DOHH2 (cell line): ENCODE measurements around the gene BDKRB2.

ENCODE experiments used
- H3F3A ChIP-seq: fragments of 200-600 bp; sonication (generic), shearing (Covaris generic); 2 replicates; pipeline ENCODE4 v1.6.0; 2016; ENCODE audit warnings: antibody characterized with exemption, mild to moderate bottlenecking; ENCODE audit not compliant: control insufficient read depth, insufficient read depth
- H3K27ac ChIP-seq: fragments of 200-600 bp; sonication (generic); 2 replicates; pipeline ENCODE4 v1.5.1; 2014; ENCODE audit warnings: low read depth, mild to moderate bottlenecking, low read length, moderate library complexity
- H3K27me3 ChIP-seq: fragments of 200-600 bp; sonication (generic); 2 replicates; pipeline ENCODE4 v1.6.1; 2014; ENCODE audit warnings: mild to moderate bottlenecking, low read length, mixed read lengths; ENCODE audit not compliant: control insufficient read depth
- H3K36me3 ChIP-seq: fragments of 200-600 bp; sonication (generic); 2 replicates; pipeline ENCODE4 v1.6.1; 2014; ENCODE audit warnings: mild to moderate bottlenecking, low read length, moderate library complexity, mixed read lengths; ENCODE audit not compliant: control insufficient read depth
- H3K4me1 ChIP-seq: fragments of 200-600 bp; sonication (generic); 2 replicates; pipeline ENCODE4 v1.6.1; 2014; ENCODE audit warnings: mild to moderate bottlenecking, low read length, mixed read lengths; ENCODE audit not compliant: control insufficient read depth
- H3K4me2 ChIP-seq: fragments of 200-600 bp; sonication (generic); 2 replicates; pipeline ENCODE4 v1.6.0; 2014; ENCODE audit warnings: mild to moderate bottlenecking, low read length, moderate library complexity
- H3K4me3 ChIP-seq: fragments of 200-600 bp; sonication (generic); 2 replicates; pipeline ENCODE4 v1.5.1; 2014; ENCODE audit warnings: mild to moderate bottlenecking, low read length, mixed read lengths
- H3K79me2 ChIP-seq: fragments of 200-600 bp; sonication (generic); 2 replicates; pipeline ENCODE4 v1.6.1; 2014; ENCODE audit warnings: mild to moderate bottlenecking, low read length, mixed read lengths; ENCODE audit not compliant: control insufficient read depth
- H3K9me2 ChIP-seq: fragments of 200-600 bp; sonication (generic); replicated peaks from 2 replicates; pipeline ENCODE4 v1.6.1; 2014; ENCODE audit warnings: mild to moderate bottlenecking, low read length, mixed read lengths; ENCODE audit not compliant: control insufficient read depth
- H3K9me3 ChIP-seq: fragments of 200-600 bp; sonication (generic); 2 replicates; pipeline ENCODE4 v1.6.1; 2014; ENCODE audit warnings: antibody characterized with exemption, low read length, mixed read lengths; ENCODE audit not compliant: control insufficient read depth, insufficient read depth
- H4K20me1 ChIP-seq: fragments of 200-600 bp; sonication (generic); 2 replicates; pipeline ENCODE4 v1.6.0; 2014; ENCODE audit warnings: low read depth, mild to moderate bottlenecking, antibody characterized with exemption, low read length, moderate library complexity; ENCODE audit not compliant: control insufficient read depth, insufficient read depth
- CTCF ChIP-seq: fragments of 200-600 bp; sonication (generic); IDR thresholded peaks from one replicate; pipeline ENCODE4 v1.5.1; 2014; ENCODE audit warnings: antibody characterized with exemption, mild to moderate bottlenecking, low read depth, low read length; ENCODE audit not compliant: poor library complexity, severe bottlenecking
- EZH2phosphoT487 ChIP-seq: fragments of 200-600 bp; sonication (generic); IDR thresholded peaks from 2 replicates; pipeline ENCODE4 v1.6.1; 2017; ENCODE audit warnings: borderline replicate concordance, mild to moderate bottlenecking, antibody characterized with exemption, low read length, moderate library complexity, mixed read lengths

The BDKRB2 gene

GRCh38 chr14:96182546-96182945, 22.1 kb upstream of the BDKRB2 start:
- Histone ChIP-seq H3K79me2 (no peaks in the 10 kb centered on the region), H3K27me3 (peaks cover 13% of the 10 kb centered on the region), H4K20me1 (no peaks in the 10 kb centered on the region), H3K36me3 (no peaks in the 10 kb centered on the region), H3K27ac (no peak overlapping the region), H3K4me3 (no peak overlapping the region), H3F3A (no peaks in the 10 kb centered on the region), H3K4me2 (no peak overlapping the region), H3K4me1 (no peaks in the 10 kb centered on the region), H3K9me3 (no peaks in the 10 kb centered on the region), H3K9me2 (no peaks in the 10 kb centered on the region)
- no peak for TF ChIP-seq CTCF
- no peak for TF ChIP-seq EZH2phosphoT487

GRCh38 chr14:96184737-96185136, 19.9 kb upstream of the BDKRB2 start:
- H3K9me3 ChIP-seq, result no peaks in the 10 kb centered on the region
- H3K4me3 ChIP-seq, result no peak overlapping the region
- TF ChIP-seq EZH2phosphoT487 (no peak), CTCF (no peak)
- H4K20me1 ChIP-seq, result no peaks in the 10 kb centered on the region
- no peaks in the 10 kb centered on the region for H3F3A ChIP-seq
- no peak overlapping the region for H3K4me2 ChIP-seq
- H3K4me1 ChIP-seq, result no peaks in the 10 kb centered on the region
- no peak overlapping the region for H3K27ac ChIP-seq
- no peaks in the 10 kb centered on the region for H3K79me2 ChIP-seq
- no peaks in the 10 kb centered on the region for H3K27me3 ChIP-seq
- no peaks in the 10 kb centered on the region for H3K36me3 ChIP-seq
- H3K9me2 ChIP-seq, result no peaks in the 10 kb centered on the region

GRCh38 chr14:96187216-96188031, 17.2 kb upstream of the BDKRB2 start:
- H3K36me3 ChIP-seq, result no peaks in the 10 kb centered on the region
- no peaks in the 10 kb centered on the region for H3K27me3 ChIP-seq
- no peaks in the 10 kb centered on the region for H3K9me3 ChIP-seq
- no peaks in the 10 kb centered on the region for H3K4me1 ChIP-seq
- H3K4me2 ChIP-seq, result no peak overlapping the region
- no peaks in the 10 kb centered on the region for H3F3A ChIP-seq
- H3K4me3 ChIP-seq, result no peak overlapping the region
- no peaks in the 10 kb centered on the region for H3K9me2 ChIP-seq
- H4K20me1 ChIP-seq, result no peaks in the 10 kb centered on the region
- TF ChIP-seq EZH2phosphoT487 (no peak), CTCF (no peak)
- H3K79me2 ChIP-seq, result no peaks in the 10 kb centered on the region
- no peak overlapping the region for H3K27ac ChIP-seq
